ENCODE results near the gene STX4. TPM values are rescaled to one million over a fixed set of nuclear protein-coding genes. Genes with fewer than 3 reads are reported as not detected.
A peak's percentile ranks its signal among the peaks of the same experiment; 100 is the strongest.

The STX4 gene
- total and polyA plus RNA-seq, 9 of the 15 experiments (the other 6 are each of a cell fraction or from before 2014, with no cell fraction given) = 3.2 to 48.0 (median 21.5) TPM

- no TSS peak for BruUV-seq (replicated peaks)
- DNase-seq (ENCODE audit: extremely low read depth in 1 of 4, low spot score in 3 of 4) (no peak), FAIRE-seq (no peak), ATAC-seq (no peak)
- Histone ChIP-seq H3K4me1 (replicated peaks in 1 of 2; ENCODE audit: control insufficient read depth in 2 of 2, insufficient read depth in 2 of 2, low read length in 2 of 2) (peaks cover 0 to 74% of the 10 kb centered on the region in 2 experiments; a peak in 3 of 5 replicates), H3K9ac (ENCODE audit: insufficient read depth in 1 of 2, low read depth in 2 of 2, low read length in 2 of 2) (peak overlapping the region in 1 of 2 experiments; percentile 33; a peak in 1 of 4 replicates), H3K36me3 (ENCODE audit: control insufficient read depth, insufficient read depth, low read length) (peaks cover 59% of the 10 kb centered on the region; the same call in 2 of the 3 replicates), H3K27me3 (ENCODE audit: control insufficient read depth in 2 of 2, insufficient read depth in 2 of 2, low read length in 2 of 2) (no peaks in the 10 kb centered on the region), H3K27ac (ENCODE audit: extremely low read depth, low read depth, low read length) (no peak overlapping the region), H3K9me1 (ENCODE audit: control insufficient read depth, insufficient read depth, low read length) (no peaks in the 10 kb centered on the region), H3K4me2 (ENCODE audit: insufficient read depth, low read length) (no peak overlapping the region), H4K20me1 (replicated peaks; ENCODE audit: control insufficient read depth, insufficient read depth, low read length) (0 out of 2 replicates have a peak, but pooled peaks cover 5% of the 10 kb centered on the region), H3K4me3 (no peak overlapping the region), H3K9me3 (replicated peaks; ENCODE audit: control insufficient read depth, insufficient read depth, low read depth, low read length) (no peaks in the 10 kb centered on the region), H3K79me2 (ENCODE audit: control insufficient read depth, insufficient read depth, low read length) (no peaks in the 10 kb centered on the region; the same call in 2 of the 3 replicates), H2AFZ (ENCODE audit: low read depth, low read length) (no peak overlapping the region)
- POLR2A ChIA-PET = interaction anchor here (0.6 to 3.4 kb wide), 10 partner anchors 10 to 134 kb away, joined by 3 to 32 read pairs (median 3); partner anchors contain the start of genes KAT8, VKORC1, ZNF646 and ZNF668
- CTCF ChIA-PET (ENCODE audit: low intra/inter-chr PET ratio) = no interaction called here
- peak; percentile 44 for TF ChIP-seq RBM22 (IDR thresholded peaks at IDR 0.05; ENCODE audit: low read depth, low read length, poor library complexity, severe bottlenecking)
- TF ChIP-seq RBFOX2 (IDR thresholded peaks at IDR 0.05; ENCODE audit: low read depth, low read length) = peak; percentile 61
- TF ChIP-seq POLR2G (IDR thresholded peaks at IDR 0.05; ENCODE audit: low read depth, low read length) = peak; percentile 68
- TF ChIP-seq NR3C1 (CRISPR knock-in tag; IDR thresholded peaks at IDR 0.05) = no peak
- intact Hi-C loops (cut with micrococcal nuclease) = no loop called here
- in situ Hi-C loops (cut with MboI) = no loop called here
- WGBS (ENCODE audit: insufficient coverage, low coverage, missing lambda C conversion rate) = 92% methylated on average over 15 of the region's 16 CpGs
Observed at GRCh38 chr16:31084584-31085302, 51.4 kb downstream of the STX4 start.

All from K562 (cell line).